ENCODE results near the gene SLC16A5.
"Not testable (repeated sequence)": the region's sequence is repeated elsewhere in the genome, so short reads cannot be mapped to it uniquely, and the experiment has no call there.

SLC16A5 gene

GRCh38 chr17:75087558-75088453, at the start of gene SLC16A5:
SLC16A5 (plus strand) TSS chr17:75087954; CDS start chr17:75093637, 5,683 bp downstream.
- peak; percentile 67 for DNase-seq

- no peak for DNase-seq
Measured at GRCh38 chr17:75039238-75039637, 48.5 kb upstream of the SLC16A5 start.

- no peak for DNase-seq
Measured at GRCh38 chr17:75041656-75042280, 46.0 kb upstream of the SLC16A5 start.

- not testable (repeated sequence) for DNase-seq
Measured at GRCh38 chr17:75043789-75044188, 44.0 kb upstream of the SLC16A5 start.

- no peak for DNase-seq
Measured at GRCh38 chr17:75044716-75045115, 43.0 kb upstream of the SLC16A5 start.

GRCh38 chr17:75045946-75046406, 41.8 kb upstream of the SLC16A5 start:
- DNase-seq, result not testable (repeated sequence)

GRCh38 chr17:75046407-75047289, 41.1 kb upstream of the SLC16A5 start, which contains the start of the genes ATP5PD and KCTD2:
ATP5PD (minus strand) TSS chr17:75046969; CDS start chr17:75042650, 4,319 bp downstream.
KCTD2 (plus strand) TSS chr17:75047225; CDS start chr17:75047251, 26 bp downstream.
- peak; percentile 93 for DNase-seq

GRCh38 chr17:75047398-75048098, 40.2 kb upstream of the SLC16A5 start:
- peak; percentile 42 for DNase-seq

- DNase-seq, result no peak
Measured at GRCh38 chr17:75048249-75048878, 39.4 kb upstream of the SLC16A5 start.

- DNase-seq, result no peak
Measured at GRCh38 chr17:75049057-75049456, 38.7 kb upstream of the SLC16A5 start.

GRCh38 chr17:75049706-75050105, 38.0 kb upstream of the SLC16A5 start:
- no peak for DNase-seq

- no peak for DNase-seq
Measured at GRCh38 chr17:75051941-75052340, 35.8 kb upstream of the SLC16A5 start.

GRCh38 chr17:75059369-75060345, 28.1 kb upstream of the SLC16A5 start:
- no peak for DNase-seq

GRCh38 chr17:75060434-75061054, 27.2 kb upstream of the SLC16A5 start:
- no peak for DNase-seq

GRCh38 chr17:75061055-75061438, 26.7 kb upstream of the SLC16A5 start:
- DNase-seq, result no peak

- no peak for DNase-seq
Measured at GRCh38 chr17:75061618-75062017, 26.1 kb upstream of the SLC16A5 start.

GRCh38 chr17:75063201-75063600, 24.6 kb upstream of the SLC16A5 start:
- no peak for DNase-seq

GRCh38 chr17:75063626-75064025, 24.1 kb upstream of the SLC16A5 start:
- DNase-seq, result no peak

- DNase-seq, result no peak
Measured at GRCh38 chr17:75064040-75064439, 23.7 kb upstream of the SLC16A5 start.

- DNase-seq, result no peak
Measured at GRCh38 chr17:75064460-75064859, 23.3 kb upstream of the SLC16A5 start.
